Natural killer cell treated with Interleukin-12 subunit alpha and Interleukin-12 subunit beta and Interleukin-15 and Interleukin-18, amount 100 ng/mL, for 72 hours (primary cell): ENCODE results near the gene SLC35B1. TPM values are rescaled to one million over a fixed set of nuclear protein-coding genes. Genes with fewer than 3 reads are reported as not detected.
A peak's percentile ranks its signal among the peaks of the same experiment; 100 is the strongest.

Source experiments
- ATAC-seq, 2 donors: fragments of 150-1000 bp; cut with Tn5 transposase in 1 of 2; sonication (Bioruptor Pico), chemical (Tn5 transposase) in 1 of 2; 2 replicates each; pipeline ENCODE4 v1.10.0; 2021
- DNase-seq: peaks from one replicate; pipeline ENCODE4 v3.0.0; 2022; ENCODE audit warnings: low spot score
- H3K27ac Mint-ChIP-seq, 2 donors: 1 replicate in 1 of 2; 2 replicates in 1 of 2; pipeline ENCODE4 v1.8.0; 2022; ENCODE audit warnings: mixed read lengths in 2 of 2, mild to moderate bottlenecking in 1 of 2, moderate library complexity in 1 of 2
- H3K27me3 Mint-ChIP-seq, 2 donors: 1 replicate in 1 of 2; 2 replicates in 1 of 2; pipeline ENCODE4 v1.8.0; 2022; ENCODE audit warnings: mixed read lengths in 2 of 2
- H3K36me3 Mint-ChIP-seq: one replicate; pipeline ENCODE4 v1.8.0; 2022; ENCODE audit warnings: mixed read lengths
- H3K4me1 Mint-ChIP-seq, 2 donors: 1 replicate in 1 of 2; 2 replicates in 1 of 2; pipeline ENCODE4 v1.8.0; 2022; ENCODE audit warnings: low read depth in 2 of 2, mixed read lengths in 2 of 2, mild to moderate bottlenecking in 1 of 2
- H3K4me3 Mint-ChIP-seq: one replicate; pipeline ENCODE4 v1.8.0; 2022; ENCODE audit warnings: mixed read lengths
- H3K9me3 Mint-ChIP-seq: 2 replicates; pipeline ENCODE4 v1.8.0; 2022; ENCODE audit warnings: mixed read lengths
- total RNA-seq, 2 donors: library from RNA; stranded (reverse); gene quantifications; one replicate each; pipeline ENCODE4 v1.2.3, GENCODE V29; 2022

Gene SLC35B1, protein sequence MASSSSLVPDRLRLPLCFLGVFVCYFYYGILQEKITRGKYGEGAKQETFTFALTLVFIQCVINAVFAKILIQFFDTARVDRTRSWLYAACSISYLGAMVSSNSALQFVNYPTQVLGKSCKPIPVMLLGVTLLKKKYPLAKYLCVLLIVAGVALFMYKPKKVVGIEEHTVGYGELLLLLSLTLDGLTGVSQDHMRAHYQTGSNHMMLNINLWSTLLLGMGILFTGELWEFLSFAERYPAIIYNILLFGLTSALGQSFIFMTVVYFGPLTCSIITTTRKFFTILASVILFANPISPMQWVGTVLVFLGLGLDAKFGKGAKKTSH
- 100 to 1,000 TPM in 1 of 2 donors, 10 to 100 TPM in 1; 90.9 to 115 TPM for total RNA-seq

GRCh38 chr17:49707608-49708514 lies at the start of gene SLC35B1:
TSS of gene SLC35B1 (minus strand) at chr17:49707964. CDS start at chr17:49707833, 131 bp downstream.
- H3K9me3 Mint-ChIP-seq = no peaks in the 10 kb centered on the region
- peaks cover 21% of the 10 kb centered on the region for H3K36me3 Mint-ChIP-seq
- ATAC-seq = peak; percentile 100
- peak within 1 kb of the TSS; percentile 97 for H3K4me3 Mint-ChIP-seq
- peak; percentile 99 for DNase-seq
- no peaks in the 10 kb centered on the region for H3K27me3 Mint-ChIP-seq
- peaks cover 49 to 50% of the 10 kb centered on the region in 2 donors for H3K4me1 Mint-ChIP-seq
- H3K27ac Mint-ChIP-seq = peak within 1 kb of the TSS; percentile 95 to 96

DNA sequence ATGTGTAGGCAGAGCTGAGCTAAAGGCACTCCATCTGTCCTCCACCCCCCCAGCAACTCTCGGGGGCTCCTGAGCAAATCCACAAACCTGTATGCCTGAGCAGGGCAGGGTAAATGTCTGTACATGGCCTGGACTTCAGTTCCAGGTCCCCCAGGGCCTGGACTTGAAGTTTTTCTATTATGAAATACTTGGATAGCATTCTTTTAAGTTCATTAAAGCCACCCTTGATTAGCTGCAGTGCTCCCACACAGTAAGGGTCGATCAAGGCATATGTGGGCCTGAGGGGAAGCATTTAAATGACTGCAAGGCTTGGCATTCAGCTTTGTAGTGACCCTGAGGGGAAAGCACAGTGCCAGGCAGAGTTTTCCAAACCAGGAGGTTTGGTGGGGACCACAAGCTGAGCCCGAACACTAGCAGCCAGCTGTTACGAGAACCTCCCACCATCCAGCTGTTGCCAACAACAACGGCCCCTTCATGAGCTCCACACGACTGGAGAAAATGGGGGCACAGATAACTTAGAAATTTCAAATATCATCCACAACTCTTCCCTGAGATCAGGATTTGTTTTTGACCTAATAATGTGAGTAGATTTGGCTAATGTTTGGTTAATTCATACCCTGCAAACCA lies 49.5 kb upstream of the SLC35B1 start:
- DNase-seq (no peak), ATAC-seq (no peak)
- no peaks in the 10 kb centered on the region for H3K9me3 Mint-ChIP-seq
- no peaks in the 10 kb centered on the region for H3K36me3 Mint-ChIP-seq
- H3K4me1 Mint-ChIP-seq = peaks cover 67 to 75% of the 10 kb centered on the region in 2 donors
- peak overlapping the region; percentile 54 to 91 for H3K27ac Mint-ChIP-seq
- H3K4me3 Mint-ChIP-seq = no peak overlapping the region
- no peaks in the 10 kb centered on the region for H3K27me3 Mint-ChIP-seq

DNA sequence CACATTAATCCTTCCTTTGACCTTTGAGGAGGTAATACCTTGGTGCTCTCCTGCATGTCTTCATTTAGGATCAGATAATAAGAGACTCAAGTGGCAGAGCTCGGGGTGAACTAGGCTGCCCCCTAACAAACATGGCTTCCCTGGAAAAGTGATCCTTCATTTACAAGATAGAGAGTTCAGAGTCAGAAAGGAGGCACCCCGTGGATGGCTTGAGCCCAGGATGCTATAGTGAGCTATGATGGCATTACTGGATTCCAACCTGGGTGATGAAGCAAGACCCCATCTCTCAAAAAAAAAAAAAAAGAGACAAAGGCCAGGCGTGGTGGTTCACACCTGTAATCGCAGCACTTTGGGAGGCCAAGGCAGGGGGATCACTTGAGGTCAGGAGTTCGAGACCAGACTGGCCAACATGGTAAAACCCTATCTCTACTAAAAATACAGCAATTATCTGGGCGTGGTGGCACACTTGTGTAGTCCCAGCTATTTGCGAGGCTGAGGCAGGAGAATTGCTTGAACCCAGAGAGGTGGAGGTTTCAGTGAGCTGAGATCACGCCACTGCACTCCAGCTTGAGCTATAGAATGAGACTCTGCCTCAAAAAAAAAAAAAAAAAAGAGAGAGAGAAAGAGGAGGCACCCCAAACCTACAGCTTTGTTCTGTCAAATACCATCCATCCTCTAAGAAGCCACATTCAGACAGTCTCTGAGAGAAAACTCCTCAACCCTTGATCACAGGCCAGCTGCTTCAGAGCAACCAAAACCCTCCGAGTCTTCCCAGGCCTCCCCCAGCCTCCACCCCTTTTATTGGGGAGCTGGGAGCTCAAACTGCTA lies 48.8 kb upstream of the SLC35B1 start:
- Mint-ChIP-seq H3K4me3 (peak overlapping the region; percentile 20), H3K36me3 (no peaks in the 10 kb centered on the region), H3K27ac (peak overlapping the region; percentile 54 to 91), H3K27me3 (no peaks in the 10 kb centered on the region), H3K9me3 (no peaks in the 10 kb centered on the region), H3K4me1 (peaks cover 62 to 72% of the 10 kb centered on the region in 2 donors)
- no peak for ATAC-seq
- no peak for DNase-seq

DNA sequence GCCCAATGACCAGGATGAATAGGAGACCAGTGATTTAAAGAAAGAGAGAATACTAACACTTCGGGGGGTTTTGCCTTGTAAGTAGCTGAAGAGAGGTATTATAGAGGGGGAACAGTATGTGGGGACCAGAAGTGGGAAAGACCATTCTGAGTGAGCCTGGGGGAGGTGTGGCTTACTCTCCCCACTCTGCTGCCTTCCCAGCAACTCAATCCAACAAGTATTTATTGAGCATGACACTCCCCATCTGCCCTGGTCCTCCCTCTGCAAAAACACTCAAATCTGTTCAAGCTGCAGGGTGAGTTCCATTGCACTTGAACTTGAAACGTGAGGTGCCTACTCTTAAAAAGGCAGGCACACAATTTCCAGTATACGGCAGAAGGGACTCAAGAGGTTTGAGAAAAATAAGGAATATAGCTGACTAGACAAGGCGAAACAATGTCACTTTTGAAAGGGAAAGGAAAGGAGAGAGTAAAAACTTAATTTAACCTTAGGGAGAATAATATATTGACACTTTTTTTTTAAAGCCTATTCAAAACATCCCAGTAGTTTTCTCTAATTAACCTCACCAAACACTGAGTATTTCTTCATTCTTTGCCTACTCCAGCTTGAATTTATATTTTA lies 48.0 kb upstream of the SLC35B1 start:
- peak overlapping the region; percentile 61 for H3K4me3 Mint-ChIP-seq
- no peaks in the 10 kb centered on the region for H3K36me3 Mint-ChIP-seq
- no peak for DNase-seq
- H3K27ac Mint-ChIP-seq = peak overlapping the region; percentile 54 to 91
- peak in 1 of 2 donors; percentile 3 for ATAC-seq
- no peaks in the 10 kb centered on the region for H3K27me3 Mint-ChIP-seq
- peaks cover 56 to 66% of the 10 kb centered on the region in 2 donors for H3K4me1 Mint-ChIP-seq
- no peaks in the 10 kb centered on the region for H3K9me3 Mint-ChIP-seq

DNA sequence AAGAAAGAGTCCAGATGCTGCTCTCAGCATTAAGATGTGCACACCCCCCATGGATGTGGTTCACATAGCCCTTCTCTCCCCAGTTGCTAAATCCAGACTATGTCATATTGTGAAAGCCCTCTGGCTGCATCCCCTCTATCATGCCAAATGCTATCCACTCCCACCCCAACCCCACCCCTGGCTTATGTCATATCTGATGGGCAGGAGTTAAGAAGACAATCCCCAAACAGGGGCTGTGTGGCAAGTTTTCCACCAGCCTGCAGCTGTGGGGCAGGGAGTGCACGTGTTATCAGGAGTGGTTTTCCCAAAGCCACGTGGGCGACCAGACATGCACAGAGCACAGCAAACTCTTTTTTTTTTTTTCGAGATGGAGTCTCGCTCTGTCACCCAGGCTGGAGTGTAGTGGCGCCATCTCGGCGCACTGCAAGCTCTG lies 46.2 kb upstream of the SLC35B1 start:
- ATAC-seq (no peak), DNase-seq (no peak)
- Mint-ChIP-seq H3K27ac (peak overlapping the region; percentile 50 to 91), H3K36me3 (no peaks in the 10 kb centered on the region), H3K4me3 (peak overlapping the region; percentile 12), H3K27me3 (no peaks in the 10 kb centered on the region), H3K9me3 (no peaks in the 10 kb centered on the region), H3K4me1 (peaks cover 50 to 60% of the 10 kb centered on the region in 2 donors)

DNA sequence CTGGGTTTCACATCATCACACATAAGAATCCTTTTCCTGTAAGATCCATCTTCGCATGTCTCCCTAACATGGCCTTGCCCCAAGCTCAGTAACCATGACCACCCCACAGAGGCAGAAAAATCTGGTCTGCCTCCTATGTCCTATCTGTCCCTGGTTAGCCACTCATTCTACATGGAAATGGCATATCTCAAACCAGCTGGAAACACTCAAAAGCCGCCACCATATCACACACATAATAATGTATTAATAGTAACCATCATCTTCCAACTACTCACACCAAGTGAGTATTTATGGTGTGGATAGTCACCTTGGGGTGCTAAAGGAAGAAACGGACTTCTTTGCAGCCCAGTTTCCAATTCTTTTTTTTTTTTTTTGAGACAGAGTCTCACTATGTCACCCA lies 44.7 kb upstream of the SLC35B1 start:
- no peaks in the 10 kb centered on the region for H3K27me3 Mint-ChIP-seq
- H3K27ac Mint-ChIP-seq = peak overlapping the region; percentile 50 to 91
- ATAC-seq = no peak
- H3K9me3 Mint-ChIP-seq = no peaks in the 10 kb centered on the region
- H3K36me3 Mint-ChIP-seq = no peaks in the 10 kb centered on the region
- no peak overlapping the region for H3K4me3 Mint-ChIP-seq
- DNase-seq = no peak
- peaks cover 57 to 66% of the 10 kb centered on the region in 2 donors for H3K4me1 Mint-ChIP-seq

DNA sequence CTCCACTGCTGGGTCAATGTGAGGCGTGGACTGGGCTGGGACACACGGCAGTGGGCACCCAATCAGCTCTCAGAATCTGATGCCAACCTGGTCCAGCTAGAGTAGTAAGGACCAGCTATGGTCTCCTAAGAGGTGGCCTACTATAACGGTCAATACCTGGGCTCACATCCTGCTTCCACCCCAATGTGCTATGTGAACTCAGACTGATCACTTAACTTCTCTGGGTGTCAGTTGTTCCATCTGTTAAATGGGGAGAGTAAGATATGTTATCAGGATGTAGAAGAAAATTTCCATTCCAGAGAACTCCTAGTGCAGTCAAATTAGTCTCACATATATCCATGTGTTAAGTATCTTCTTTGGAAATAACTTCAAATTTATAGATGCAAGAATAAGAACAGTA lies 42.0 kb upstream of the SLC35B1 start:
- peak overlapping the region; percentile 24 for H3K4me3 Mint-ChIP-seq
- H3K9me3 Mint-ChIP-seq = peaks cover 5% of the 10 kb centered on the region
- H3K36me3 Mint-ChIP-seq = peaks cover 8% of the 10 kb centered on the region
- ATAC-seq (no peak), DNase-seq (no peak)
- H3K27me3 Mint-ChIP-seq = no peaks in the 10 kb centered on the region
- H3K4me1 Mint-ChIP-seq = peaks cover 62 to 70% of the 10 kb centered on the region in 2 donors
- H3K27ac Mint-ChIP-seq = peak overlapping the region; percentile 95 to 96

DNA sequence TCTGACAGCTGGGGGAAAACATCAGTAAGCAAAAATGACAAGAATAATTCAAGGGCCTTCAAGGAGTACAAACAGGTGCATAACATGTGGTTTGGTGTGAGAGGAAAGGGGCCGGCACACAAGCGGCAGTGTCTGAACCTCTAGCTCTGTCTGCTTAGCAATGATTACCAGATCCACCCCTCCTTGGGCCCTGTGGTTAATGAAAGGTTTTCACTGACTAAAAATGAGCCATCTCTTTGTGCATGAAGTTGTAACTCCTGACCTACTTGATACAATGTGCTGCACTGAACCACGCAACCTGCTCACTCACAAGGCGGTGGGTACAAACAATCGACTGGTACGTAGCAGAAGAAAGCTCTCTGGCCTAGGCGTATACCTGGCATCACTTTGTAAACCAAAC lies 41.0 kb upstream of the SLC35B1 start:
- peaks cover 5% of the 10 kb centered on the region for H3K9me3 Mint-ChIP-seq
- H3K4me3 Mint-ChIP-seq = peak overlapping the region; percentile 81
- ATAC-seq (peak; percentile 89 to 95), DNase-seq (peak; percentile 72)
- peaks cover 62 to 64% of the 10 kb centered on the region in 2 donors for H3K4me1 Mint-ChIP-seq
- H3K27me3 Mint-ChIP-seq = no peaks in the 10 kb centered on the region
- peaks cover 8% of the 10 kb centered on the region for H3K36me3 Mint-ChIP-seq
- peak overlapping the region; percentile 95 to 96 for H3K27ac Mint-ChIP-seq

DNA sequence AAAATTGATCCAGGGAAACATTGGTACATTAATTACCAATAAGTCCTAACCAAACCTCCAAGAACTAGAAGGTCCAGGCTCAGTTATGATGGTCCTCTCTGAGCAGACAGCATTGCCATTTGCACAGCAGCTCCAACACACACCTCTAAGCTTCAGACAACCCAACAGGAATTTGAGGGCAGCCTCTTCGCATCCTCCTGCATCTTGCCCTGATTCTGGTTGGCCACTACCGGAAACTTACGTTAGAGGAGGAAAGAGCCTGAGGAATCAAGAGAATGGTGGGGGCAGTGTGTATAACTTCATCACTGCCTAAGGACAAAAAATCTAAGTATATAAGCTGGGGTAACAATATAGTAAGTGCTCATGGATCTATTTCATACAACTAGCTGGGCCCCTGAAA lies 40.5 kb upstream of the SLC35B1 start:
- Mint-ChIP-seq H3K36me3 (peaks cover 8% of the 10 kb centered on the region), H3K4me3 (peak overlapping the region; percentile 81), H3K27me3 (no peaks in the 10 kb centered on the region), H3K4me1 (peaks cover 62% of the 10 kb centered on the region in 2 donors), H3K27ac (peak overlapping the region; percentile 95 to 96), H3K9me3 (peaks cover 5% of the 10 kb centered on the region)
- ATAC-seq (no peak), DNase-seq (no peak)

GRCh38 chr17:49747632-49748031 lies 39.9 kb upstream of the SLC35B1 start:
- peak overlapping the region; percentile 81 for H3K4me3 Mint-ChIP-seq
- H3K36me3 Mint-ChIP-seq = peaks cover 8% of the 10 kb centered on the region
- DNase-seq (peak; percentile 15), ATAC-seq (no peak)
- peaks cover 5% of the 10 kb centered on the region for H3K9me3 Mint-ChIP-seq
- H3K4me1 Mint-ChIP-seq = peaks cover 64 to 68% of the 10 kb centered on the region in 2 donors
- peak overlapping the region; percentile 95 to 96 for H3K27ac Mint-ChIP-seq
- H3K27me3 Mint-ChIP-seq = no peaks in the 10 kb centered on the region

GRCh38 chr17:49746791-49747490 lies 39.2 kb upstream of the SLC35B1 start:
- peak; percentile 52 to 71 for ATAC-seq
- Mint-ChIP-seq H3K9me3 (peaks cover 5% of the 10 kb centered on the region), H3K4me1 (peaks cover 65 to 68% of the 10 kb centered on the region in 2 donors), H3K27me3 (no peaks in the 10 kb centered on the region), H3K4me3 (peak overlapping the region; percentile 81), H3K27ac (peak overlapping the region; percentile 95 to 96), H3K36me3 (peaks cover 8% of the 10 kb centered on the region)
- DNase-seq = peak; percentile 49
